Cardiac muscle cell (in vitro differentiated cells and primary cell): ENCODE results near the gene SYTL1. TPM values are rescaled to one million over a fixed set of nuclear protein-coding genes. Genes with fewer than 3 reads are reported as not detected.

Source experiments
- DNase-seq, 2 donors: peaks; one replicate each; pipeline versions ENCODE4 v3.0.0 to v3.0.0-alpha.2; 2010 to 2017; ENCODE audit warnings: low read depth in 1 of 2, low spot score in 1 of 2
- H3K27ac ChIP-seq: fragments of 200-600 bp; sonication (generic); 2 replicates; pipeline ENCODE4 v1.5.1; 2016
- H3K27me3 ChIP-seq: fragments of 200-600 bp; sonication (generic); 2 replicates; pipeline ENCODE4 v1.6.0; 2016; ENCODE audit warnings: control low read depth
- H3K36me3 ChIP-seq: fragments of 200-600 bp; sonication (generic); 2 replicates; pipeline ENCODE4 v1.5.1; 2016; ENCODE audit warnings: control low read depth
- H3K4me1 ChIP-seq: fragments of 200-600 bp; sonication (generic); 2 replicates; pipeline ENCODE4 v1.8.1; 2017; ENCODE audit warnings: low read depth, mild to moderate bottlenecking, mixed run types
- H3K4me3 ChIP-seq: fragments of 200-600 bp; sonication (generic); 2 replicates; pipeline ENCODE4 v1.5.1; 2016; ENCODE audit warnings: mild to moderate bottlenecking
- H3K9me3 ChIP-seq: fragments of 200-600 bp; sonication (generic); 2 replicates; pipeline ENCODE4 v1.5.1; 2017; ENCODE audit warnings: low read depth, mild to moderate bottlenecking, control low read depth
- CTCF ChIP-seq: IDR thresholded peaks from 2 replicates; pipeline ENCODE4 v1.5.1; 2012; ENCODE audit warnings: low read depth, mild to moderate bottlenecking, low read length
- polyA plus RNA-seq: library from polyadenylated mRNA; unstranded; fragments of >200 nt; fragmentation: Nextera tagmentation; extraction: Ambion mirVana; gene quantifications from 2 replicates; pipeline ENCODE4 v1.2.1, GENCODE V29; 2016
- total RNA-seq: library from RNA; depleted of rRNA; stranded (reverse); fragments of >200 nt; gene quantifications from 2 replicates; pipeline ENCODE4 v1.2.3, GENCODE V29; 2016

Gene SYTL1
- total and polyA plus RNA-seq, 2 experiments from 2014 or later: 14.7 to 44.1 TPM

- peaks cover 4% of the 10 kb centered on the region for H3K4me1 ChIP-seq
- H3K9me3 ChIP-seq: no peaks in the 10 kb centered on the region
- no peak overlapping the region for H3K4me3 ChIP-seq
- no peaks in the 10 kb centered on the region for H3K36me3 ChIP-seq
- H3K27me3 ChIP-seq: peaks cover 31% of the 10 kb centered on the region
- H3K27ac ChIP-seq: no peak overlapping the region
- DNase-seq: no peak
- TF ChIP-seq CTCF: no peak
These were observed 17.1 kb downstream of the SYTL1 start for GRCh38 chr1:27358928-27359313.

GRCh38 chr1:27359822-27360158 lies 18.0 kb downstream of the SYTL1 start:
- Histone ChIP-seq H3K27ac (no peak overlapping the region), H3K27me3 (peaks cover 31% of the 10 kb centered on the region), H3K4me1 (peaks cover 4% of the 10 kb centered on the region), H3K4me3 (peak overlapping the region; percentile 33), H3K36me3 (no peaks in the 10 kb centered on the region), H3K9me3 (no peaks in the 10 kb centered on the region)
- no peak for TF ChIP-seq CTCF
- DNase-seq: no peak

- H3K9me3 ChIP-seq: no peaks in the 10 kb centered on the region
- TF ChIP-seq CTCF: no peak
- no peaks in the 10 kb centered on the region for H3K36me3 ChIP-seq
- no peak overlapping the region for H3K27ac ChIP-seq
- H3K4me3 ChIP-seq: peak overlapping the region; percentile 33
- H3K4me1 ChIP-seq: peaks cover 4% of the 10 kb centered on the region
- peaks cover 31% of the 10 kb centered on the region for H3K27me3 ChIP-seq
- peak in 1 of 2 donors; percentile 47 for DNase-seq
These were observed 18.6 kb downstream of the SYTL1 start for GRCh38 chr1:27360159-27361043.

- peaks cover 4% of the 10 kb centered on the region for H3K4me1 ChIP-seq
- H3K4me3 ChIP-seq: peak overlapping the region; percentile 33
- TF ChIP-seq CTCF: no peak
- no peak for DNase-seq
- no peaks in the 10 kb centered on the region for H3K9me3 ChIP-seq
- peaks cover 31% of the 10 kb centered on the region for H3K27me3 ChIP-seq
- no peak overlapping the region for H3K27ac ChIP-seq
- no peaks in the 10 kb centered on the region for H3K36me3 ChIP-seq
These were observed 19.2 kb downstream of the SYTL1 start for GRCh38 chr1:27361044-27361402.

- no peak for TF ChIP-seq CTCF
- no peaks in the 10 kb centered on the region for H3K36me3 ChIP-seq
- H3K27me3 ChIP-seq: peaks cover 31% of the 10 kb centered on the region
- DNase-seq: no peak
- no peak overlapping the region for H3K4me3 ChIP-seq
- H3K9me3 ChIP-seq: no peaks in the 10 kb centered on the region
- no peak overlapping the region for H3K27ac ChIP-seq
- H3K4me1 ChIP-seq: peaks cover 4% of the 10 kb centered on the region
These were observed 19.7 kb downstream of the SYTL1 start for GRCh38 chr1:27361553-27361952.
